NCI-H460 (cell line): ENCODE data around the gene POMGNT1. TPM values are rescaled to one million over a fixed set of nuclear protein-coding genes. Genes with fewer than 3 reads are reported as not detected.

Source experiments
- DNase-seq: peaks from one replicate; pipeline ENCODE4 v3.0.0-alpha.2; 2016; ENCODE audit warnings: low read depth; ENCODE audit errors: extremely low read depth
- total RNA-seq: library from RNA; depleted of rRNA; stranded (reverse); fragments of >200 nt; shearing (Covaris generic); gene quantifications from 2 replicates; pipeline ENCODE4 v1.2.3, GENCODE V29; 2014

The POMGNT1 gene
- total RNA-seq, 1 experiment from 2014 or later, result 43.7 TPM

DNA sequence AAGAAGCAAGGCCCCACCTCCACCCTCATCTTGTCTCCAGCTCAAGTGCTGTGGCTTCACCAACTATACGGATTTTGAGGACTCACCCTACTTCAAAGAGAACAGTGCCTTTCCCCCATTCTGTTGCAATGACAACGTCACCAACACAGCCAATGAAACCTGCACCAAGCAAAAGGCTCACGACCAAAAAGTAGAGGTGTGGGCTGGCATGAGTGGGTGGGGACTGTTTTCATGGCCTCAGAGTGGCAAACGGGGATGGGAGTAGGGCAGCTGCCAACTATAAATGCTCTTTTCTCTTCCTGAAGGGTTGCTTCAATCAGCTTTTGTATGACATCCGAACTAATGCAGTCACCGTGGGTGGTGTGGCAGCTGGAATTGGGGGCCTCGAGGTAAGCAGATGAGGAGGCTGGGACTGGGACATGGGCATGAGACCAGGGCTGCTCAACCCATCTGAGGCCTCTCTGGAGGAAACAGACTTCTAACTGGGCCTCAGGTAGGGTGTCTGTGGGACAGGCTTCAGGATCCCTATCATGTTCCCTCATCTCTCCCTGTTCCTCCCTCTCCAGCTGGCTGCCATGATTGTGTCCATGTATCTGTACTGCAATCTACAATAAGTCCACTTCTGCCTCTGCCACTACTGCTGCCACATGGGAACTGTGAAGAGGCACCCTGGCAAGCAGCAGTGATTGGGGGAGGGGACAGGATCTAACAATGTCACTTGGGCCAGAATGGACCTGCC, 13.1 kb downstream of the POMGNT1 start:
- DNase-seq, result no peak

DNA sequence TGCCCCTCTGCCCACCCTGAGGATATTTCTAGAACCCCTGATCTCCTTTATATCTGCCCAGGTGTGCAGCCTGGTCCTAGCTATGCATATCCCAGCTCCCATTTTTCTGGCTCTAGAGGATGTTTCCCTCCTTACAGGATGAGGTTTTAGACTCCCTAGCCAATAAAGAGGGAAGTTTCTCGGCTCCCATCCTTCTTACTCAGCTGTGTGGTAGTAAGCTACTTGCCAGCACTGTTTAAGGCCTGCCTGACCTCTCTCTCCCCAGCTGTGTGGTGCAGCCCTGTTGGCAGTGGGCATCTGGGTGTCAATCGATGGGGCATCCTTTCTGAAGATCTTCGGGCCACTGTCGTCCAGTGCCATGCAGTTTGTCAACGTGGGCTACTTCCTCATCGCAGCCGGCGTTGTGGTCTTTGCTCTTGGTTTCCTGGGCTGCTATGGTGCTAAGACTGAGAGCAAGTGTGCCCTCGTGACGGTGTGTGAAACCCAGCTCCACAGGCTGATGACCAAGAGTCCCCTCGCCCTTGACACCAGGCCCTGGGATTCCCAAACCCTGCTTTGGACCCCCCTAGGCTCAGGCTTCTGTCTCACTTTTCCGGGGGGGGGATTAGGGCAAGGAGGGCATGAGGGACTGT, 14.2 kb downstream of the POMGNT1 start:
- no peak for DNase-seq

DNA sequence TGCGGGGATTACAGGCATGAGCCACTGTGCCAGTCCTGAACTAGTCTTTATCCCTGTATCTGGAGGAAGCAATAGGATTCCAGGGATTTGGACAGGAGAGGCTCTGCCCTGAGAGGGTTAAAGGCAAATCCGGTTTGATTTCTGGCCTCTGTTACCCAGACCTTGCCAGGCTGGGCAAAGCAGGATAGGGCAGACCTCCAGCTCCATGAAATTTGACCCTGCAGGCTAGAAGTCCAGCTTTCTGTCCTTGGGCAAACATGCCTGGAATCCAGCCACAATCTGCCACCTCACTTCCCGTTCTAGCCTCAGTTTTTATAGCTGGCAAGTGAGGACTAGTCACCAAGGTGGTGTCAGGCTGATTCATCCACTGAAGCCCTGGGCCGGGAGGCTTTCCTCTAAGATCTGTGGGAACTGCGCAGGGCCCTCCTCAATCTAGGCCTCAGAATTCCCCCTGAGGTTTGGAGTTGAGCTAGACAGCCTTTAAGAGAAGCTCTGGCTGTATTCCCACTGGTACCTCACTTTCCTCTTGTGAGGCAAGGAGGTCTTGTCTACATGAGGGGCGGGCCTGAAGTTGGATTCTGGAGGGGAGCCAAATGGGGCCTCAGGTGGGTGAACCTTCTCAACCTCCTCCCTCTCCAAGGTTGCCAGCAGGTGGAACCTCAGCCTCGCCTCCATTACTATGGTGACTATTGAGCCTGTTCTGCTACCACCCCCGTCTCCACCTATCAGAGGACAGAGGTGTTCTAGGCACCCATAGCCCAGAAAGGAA, 15.0 kb downstream of the POMGNT1 start:
- peak; percentile 79 for DNase-seq

DNA sequence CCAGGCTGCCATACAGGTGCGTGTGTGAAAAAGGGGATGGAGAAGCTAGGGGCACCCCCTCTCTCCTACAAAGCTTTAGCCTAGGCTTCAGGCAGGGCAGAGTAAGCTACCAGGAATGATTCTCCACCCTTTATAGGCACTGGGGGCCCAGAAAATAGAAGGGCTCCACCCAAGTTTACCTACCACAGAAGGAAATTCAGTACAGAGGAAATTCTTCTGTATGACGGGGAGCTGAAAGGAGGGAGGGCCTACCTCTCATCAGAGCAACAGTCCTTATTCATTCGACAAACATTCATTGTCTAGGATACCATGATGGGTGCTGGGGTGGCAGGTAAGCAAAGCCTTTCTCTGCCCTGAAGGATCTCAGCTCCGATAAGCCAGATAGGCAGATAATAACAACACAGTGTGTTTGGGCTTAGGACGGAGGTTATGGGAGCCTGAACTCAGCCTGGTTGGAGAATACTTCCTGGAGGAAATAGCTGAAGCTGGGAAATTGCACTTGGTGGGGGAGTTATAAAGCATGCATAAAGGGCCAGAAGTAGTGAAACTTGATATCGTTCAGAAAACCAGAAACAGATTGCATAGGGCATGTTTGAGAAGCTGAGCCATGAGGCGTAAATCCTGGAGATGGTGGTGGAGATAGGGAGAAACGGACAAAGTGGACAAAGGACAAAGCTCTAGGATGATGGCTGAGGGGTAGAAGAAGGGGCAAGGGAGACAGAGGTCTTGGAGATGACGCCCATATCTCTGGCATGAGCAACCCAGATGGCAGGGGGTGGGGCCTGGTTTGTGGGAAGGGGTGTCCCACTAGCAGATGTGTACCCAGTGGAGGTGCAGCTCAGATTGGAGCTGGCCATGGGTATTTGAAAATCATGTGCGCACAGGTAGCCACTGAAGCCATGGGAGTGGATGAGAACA, 16.6 kb downstream of the POMGNT1 start:
- DNase-seq, result no peak

DNA sequence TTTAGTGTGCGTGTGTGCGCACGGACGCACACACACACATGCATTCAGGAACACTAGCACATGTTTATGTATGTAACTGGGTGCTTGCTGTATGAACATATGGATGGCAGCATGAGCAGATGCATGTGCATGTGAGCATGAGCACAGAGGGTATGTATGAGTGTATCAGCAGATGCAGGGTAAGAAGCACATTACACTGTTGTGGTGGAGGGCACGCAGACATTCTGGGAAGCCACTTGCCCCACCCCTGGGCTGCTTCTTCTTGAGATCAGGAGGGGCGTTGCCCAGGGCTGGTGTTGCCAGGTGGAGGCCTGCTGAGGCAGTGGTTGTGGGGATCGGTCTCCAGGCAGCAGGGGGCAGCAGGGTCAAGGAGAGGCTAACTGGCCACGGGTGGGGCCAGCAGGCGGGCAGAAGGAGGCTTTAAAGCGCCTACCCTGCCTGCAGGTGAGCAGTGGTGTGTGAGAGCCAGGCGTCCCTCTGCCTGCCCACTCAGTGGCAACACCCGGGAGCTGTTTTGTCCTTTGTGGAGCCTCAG, 18.1 kb downstream of the POMGNT1 start:
- no peak for DNase-seq

DNA sequence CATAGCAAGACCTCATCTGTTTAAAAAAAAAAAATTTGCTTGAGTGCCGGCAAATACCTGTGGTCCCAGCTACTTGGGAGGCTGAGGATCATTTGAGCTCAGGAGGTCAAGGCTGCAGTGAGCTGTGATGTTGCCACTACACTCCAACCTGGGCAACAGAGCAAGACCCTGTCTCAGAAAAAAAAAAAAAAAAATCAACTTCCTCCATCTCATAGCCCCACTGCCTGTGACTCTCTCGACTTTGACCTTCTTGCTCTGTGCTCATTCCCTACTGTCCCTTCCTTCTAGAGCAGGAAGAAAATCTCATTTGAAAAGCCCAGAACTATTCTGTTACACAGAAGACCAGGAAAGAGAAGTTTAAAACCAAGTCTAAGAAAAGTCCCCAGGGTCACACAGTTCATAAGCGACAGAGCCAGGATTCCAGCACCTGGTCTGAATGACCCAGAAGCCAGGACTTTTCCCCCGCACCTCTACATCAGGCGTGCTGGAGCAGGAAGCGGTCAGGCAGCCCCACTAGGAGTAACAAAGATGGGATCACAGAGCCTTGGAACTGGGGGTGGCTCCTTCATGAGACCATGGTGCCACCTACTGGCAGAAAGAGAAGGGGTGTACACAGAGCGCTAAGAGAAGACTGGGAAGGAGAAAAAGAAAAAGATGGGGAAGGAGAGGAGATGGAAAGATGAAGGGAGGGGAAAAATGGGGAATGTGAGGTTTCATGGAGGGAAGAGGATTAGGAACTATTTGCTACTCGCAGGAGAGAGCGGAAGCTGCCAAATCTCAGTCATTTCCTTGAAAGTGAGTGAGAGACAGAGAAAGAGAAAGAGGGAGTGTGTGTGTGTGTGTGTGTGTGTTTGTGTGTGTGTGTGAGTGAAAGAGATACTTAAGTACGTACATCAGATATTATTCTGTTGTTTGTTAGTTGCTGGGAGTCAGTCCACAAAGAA, 18.8 kb downstream of the POMGNT1 start:
- peak; percentile 84 for DNase-seq

DNA sequence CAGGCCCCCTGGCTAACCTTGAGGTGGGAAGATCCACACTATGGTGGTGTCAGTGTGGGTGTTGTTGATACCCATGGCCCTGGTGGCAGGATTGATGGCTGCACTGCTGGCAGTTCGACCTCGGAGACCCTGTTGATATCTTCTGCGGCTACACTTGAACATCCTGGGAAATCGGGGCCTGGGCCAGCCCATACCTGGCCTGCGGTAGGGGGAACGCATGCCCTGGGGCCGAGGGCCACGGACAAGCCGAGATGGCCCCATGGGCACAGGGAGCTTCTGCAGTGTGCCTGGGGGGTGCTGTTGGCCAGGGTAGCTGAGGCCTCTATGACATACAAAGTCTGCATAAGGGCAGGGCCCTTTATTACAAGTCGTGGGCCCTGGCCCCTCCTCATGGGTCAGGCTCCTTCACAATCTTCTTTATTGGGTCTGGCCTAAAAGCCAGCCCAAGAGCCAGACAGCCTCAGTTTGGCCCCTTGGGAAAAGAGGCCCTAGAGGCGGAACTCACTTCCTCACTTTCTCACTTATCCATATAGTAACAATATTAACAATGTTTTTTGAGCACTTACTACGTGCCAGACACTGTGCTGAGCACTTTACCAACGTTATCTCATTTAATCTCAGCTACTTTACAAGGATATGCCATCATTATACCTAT, 21.9 kb downstream of the POMGNT1 start, which contains the start of gene P3R3URF:
Gene P3R3URF, minus strand, starts transcription at position 278 of the 655 bp plus-strand sequence. Its CDS starts 17 bp downstream, at position 261.
- no peak for DNase-seq

DNA sequence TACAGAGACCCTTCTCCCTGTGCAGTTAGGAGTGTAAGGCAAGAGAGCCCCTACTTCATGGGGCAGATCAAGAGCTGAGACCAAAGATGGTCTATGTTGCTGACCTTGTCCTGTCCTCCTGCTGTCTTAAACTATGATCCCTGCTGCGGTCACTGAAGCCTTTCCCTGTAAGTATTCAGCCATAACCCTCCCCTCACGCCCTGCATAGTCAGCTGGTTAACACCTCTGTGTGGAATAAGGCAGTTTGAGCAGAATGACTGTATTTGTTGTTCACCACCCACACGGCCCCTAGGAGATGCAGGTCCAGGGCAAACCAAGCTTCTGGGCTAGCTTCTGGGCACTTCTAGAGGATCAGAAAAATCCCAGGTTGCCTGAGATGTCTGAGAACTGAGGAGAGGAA, 23.0 kb downstream of the POMGNT1 start:
- DNase-seq, result peak; percentile 17

DNA sequence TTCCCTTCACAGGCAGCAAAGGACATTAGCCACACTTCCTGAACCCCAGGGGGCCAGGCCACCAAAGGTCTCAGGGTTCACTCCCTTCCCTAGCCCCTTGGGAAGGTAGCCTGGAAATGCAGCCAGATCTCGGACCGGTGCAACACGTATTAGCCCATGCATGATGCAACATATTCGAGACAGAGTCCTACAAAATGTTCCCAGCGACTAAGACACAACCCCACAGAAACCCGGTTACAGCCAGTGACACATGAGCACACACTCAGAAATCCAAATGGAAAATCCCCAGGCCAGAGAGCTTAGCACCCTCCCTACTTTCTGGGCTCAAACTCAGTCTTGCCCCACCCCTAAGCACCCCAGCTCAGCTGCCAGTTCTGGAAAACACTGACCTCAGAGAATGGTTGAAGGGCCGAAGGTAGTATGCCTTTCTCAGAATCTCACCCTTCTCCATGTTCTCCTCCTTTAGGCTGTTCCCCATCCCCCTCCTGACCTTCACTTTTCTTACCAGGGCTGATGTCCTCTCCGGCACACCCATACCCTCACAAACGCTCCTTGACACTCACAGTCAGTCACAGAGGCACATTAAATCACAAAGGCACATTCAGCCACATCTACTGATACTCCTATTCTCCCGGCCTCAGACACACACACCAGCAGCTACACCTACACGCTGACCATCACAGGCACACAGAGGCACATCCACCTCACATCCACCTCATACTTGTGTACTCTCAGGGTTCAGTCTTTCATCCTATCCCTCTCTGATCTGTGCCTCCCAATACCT, 23.6 kb downstream of the POMGNT1 start, which contains the start of gene TSPAN1:
Gene TSPAN1, plus strand, starts transcription at position 640 of the 784 bp plus-strand sequence. CDS start 6,021 bp downstream, outside the sequence.
- no peak for DNase-seq

DNA sequence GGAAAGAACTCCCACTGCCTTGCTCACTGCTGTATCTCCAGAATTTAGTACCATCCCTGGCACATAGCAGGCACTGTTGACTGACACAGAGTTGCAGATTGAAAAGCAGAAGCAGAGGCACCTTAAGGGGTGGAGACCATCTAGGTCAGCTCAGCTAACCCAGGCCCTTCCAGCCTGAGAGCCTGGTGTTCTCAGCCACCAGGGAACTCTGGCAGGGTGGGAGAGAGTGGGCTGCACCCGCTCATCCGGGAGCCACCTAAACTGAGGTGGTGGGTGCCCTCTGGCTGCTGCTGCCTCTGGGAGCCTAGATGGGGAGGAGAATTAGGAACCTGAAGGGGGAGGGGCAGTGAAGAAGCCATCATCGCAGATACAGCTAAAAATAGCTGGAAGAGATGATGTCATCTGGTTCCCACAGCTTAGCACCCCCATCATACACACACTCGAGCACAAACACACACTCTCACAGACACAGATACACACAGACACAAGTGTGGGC, 24.8 kb downstream of the POMGNT1 start:
- DNase-seq, result no peak

DNA sequence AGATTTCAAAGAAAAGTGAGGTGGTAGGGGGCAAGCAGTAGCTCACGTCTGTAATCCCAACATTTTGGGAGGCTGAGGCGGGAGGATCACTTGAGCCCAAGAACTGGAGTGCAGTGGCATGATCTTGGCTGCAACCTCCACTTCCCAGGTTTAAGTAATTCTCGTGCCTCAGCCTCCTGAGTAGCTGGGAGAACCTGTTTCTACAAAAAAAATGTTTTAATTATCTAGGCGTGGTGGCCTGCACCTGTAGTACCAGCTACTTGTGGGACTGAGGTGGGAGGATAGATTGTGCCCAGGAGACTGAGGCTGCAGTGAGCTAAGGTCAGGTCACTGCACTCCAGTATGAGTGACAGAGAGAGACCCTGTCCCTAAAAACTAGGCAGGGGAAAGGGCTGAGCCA, 25.9 kb downstream of the POMGNT1 start:
- DNase-seq, result no peak

DNA sequence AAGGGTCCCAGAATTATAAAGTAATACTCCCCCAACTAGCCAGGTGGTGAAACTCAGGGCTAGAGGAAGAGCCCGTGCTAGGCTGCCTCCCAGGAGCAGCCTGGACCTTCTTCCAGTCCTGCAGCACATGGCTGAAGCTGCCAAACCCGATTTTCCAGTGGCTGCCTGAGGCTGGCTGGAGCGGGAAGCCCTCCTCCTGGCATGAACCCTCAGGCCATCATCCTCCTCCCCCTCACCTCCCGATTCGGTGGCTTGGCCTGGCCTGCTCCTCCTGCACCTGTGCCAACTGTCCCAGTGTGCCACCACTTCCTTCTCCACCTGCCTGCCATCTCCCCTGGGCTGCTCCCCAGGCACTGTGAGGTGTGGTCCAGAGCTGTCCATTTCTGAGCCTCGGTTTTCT, 26.4 kb downstream of the POMGNT1 start:
- no peak for DNase-seq

DNA sequence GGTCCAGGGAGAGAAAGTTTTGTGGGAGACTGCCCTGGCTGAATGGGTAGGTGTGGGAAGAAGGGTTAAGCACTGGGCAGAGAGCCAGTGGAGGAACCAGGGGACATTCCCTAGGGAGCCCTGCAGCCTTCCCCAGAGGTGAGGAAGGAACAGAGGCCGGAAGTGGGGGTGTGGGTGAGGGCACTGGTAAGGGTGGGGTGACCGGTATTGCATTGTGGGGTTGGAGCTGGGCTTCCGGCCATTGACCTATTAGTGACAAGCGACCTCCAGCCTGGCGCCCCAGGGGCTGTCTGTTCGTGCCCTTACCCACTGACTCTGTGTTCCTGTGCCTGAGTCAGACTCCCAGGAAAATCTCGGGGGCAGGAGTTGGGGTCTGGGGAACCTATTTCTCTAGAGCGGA, 26.9 kb downstream of the POMGNT1 start:
- no peak for DNase-seq

DNA sequence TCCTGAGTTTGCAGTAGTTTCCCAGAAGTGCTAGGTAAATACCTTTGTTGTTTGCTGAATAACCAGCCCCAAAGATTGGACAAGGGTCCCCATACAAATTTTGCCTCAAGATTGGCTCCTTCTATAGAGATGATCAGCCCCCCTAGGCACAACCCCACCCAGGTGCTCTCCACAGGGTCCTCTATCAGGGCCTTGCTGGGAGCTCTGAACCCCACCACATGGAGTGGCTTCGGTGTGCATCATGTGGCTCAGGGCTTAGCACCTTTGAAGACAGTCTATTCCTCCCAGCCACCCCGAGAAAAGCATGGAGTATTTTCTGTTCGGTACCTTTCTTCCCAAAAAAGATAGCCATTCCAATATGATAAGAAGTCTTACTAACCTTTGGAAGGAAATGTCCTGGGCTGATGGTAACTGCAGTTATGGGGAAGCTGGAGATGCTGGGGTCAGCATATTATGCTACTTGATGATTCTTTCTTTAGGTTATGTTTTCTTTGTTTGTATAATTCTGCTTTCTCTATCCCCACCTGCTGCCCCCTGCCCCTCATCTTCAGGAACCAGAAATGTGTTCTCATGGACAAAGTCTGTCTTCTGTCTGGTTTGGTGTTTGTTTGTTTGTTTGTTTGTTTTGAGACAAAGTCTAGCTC, 28.3 kb downstream of the POMGNT1 start:
- no peak for DNase-seq

DNA sequence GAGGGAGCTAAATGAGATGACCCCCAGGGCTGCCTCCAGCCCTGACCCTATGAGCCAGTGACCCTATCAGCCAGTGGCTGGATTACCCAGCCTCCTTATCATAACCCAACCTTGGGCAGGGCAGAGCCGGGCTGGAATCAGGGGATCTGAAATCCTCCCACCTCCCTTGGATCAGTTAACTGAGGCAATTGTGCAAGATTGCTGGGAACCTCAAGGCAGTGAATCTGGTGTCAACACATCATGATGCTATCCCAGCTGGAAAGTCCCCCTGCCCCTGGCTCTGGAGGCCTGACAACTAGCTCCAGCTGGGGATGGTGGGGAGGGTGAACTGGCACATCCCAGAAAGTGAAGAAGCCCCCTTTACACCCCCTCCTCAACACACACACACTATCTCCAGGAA, 29.8 kb downstream of the POMGNT1 start:
- DNase-seq, result no peak

DNA sequence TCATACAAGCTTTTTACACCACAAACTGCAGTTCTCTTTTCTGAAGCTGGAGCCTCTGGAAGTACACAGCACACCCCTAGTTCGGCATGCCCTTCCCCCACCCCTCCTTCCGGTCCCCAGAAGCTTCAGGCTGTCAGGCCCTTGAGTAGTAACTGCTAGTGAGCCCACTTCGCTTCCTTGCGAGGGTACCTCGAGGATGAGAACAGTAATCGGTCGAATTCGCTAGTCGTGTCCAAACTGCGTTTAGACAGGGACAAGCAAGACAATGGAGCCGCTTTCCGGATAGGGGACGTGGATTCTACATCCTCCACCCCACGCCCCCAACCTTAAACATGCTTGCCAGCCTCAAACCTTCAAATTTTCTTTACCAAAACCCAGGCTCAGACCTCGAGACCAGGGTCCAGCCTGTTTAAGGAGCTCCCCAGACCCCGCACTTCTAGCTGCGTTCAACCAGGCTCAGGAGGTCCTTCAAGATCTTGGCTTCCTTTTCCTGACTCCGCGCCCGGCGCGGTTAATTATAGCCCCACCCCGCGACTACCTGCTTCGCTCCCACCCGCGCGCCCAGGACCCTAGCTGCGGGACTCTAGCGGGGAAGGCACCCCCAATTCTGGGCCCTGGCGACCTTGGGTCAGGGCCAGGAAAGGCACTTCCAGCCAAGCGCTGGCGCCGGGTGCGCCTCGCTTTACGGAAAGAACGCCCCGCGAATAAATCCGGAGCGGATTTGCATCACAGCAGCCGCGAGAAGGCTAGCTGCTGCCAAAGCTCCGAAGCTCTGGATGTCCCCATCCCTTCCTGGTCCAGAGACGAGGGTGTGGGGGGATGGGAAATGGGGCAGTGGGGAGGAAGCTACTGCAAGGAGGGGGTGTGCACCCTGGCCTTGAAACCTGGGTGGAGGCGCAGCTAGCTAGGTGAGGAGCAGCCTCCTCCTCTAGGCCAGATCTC, 31.4 kb downstream of the POMGNT1 start:
- no peak for DNase-seq
